Measurements from ENCODE around the gene EHBP1.
"Not testable (repeated sequence)": the region's sequence is repeated elsewhere in the genome, so short reads cannot be mapped to it uniquely, and the experiment has no call there.

Gene EHBP1

GRCh38 chr2:63019686-63020085 is 314.2 kb downstream of the EHBP1 start:
- DNase-seq (ENCODE audit: low read depth) = not testable (repeated sequence)

DNA sequence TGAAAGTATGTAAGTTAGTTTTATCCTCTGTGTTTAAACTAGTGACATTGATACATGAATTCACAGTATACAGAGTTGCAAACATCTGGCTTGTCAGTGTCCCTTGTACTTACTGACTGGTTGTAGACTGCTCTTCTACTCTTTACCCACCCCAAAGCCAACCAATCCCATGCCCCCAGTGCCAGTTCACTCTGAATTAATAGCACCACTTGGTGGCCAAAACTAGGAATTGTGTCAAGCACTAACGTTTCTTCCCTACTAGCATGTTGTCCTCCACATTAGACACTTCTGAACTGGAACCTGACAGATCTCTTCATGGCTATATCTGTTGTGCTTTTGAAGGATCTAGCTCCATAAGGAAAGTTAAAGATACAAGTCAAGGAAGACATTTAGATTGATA is 317.9 kb downstream of the EHBP1 start:
- DNase-seq (ENCODE audit: low read depth) = no peak

DNA sequence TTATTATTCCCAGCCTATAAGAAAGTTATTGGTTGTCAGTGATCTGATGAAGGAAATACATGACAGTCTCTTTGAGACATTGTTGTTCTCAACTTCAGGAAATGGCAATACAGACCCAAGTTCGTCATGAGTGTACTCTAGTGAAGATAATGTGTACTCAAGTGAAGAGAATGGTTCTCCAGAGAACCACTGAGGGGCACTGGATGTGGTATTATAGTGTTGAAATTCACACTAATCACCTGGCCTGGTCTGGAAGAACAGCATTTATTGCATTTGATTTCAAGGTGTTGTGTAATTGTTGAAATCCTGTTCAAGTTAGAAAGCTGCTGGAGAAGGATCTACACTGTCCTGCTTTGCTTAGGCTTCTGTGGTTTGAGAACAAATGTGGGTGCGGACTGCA is 321.7 kb downstream of the EHBP1 start:
- no peak for DNase-seq (ENCODE audit: low read depth)

DNA sequence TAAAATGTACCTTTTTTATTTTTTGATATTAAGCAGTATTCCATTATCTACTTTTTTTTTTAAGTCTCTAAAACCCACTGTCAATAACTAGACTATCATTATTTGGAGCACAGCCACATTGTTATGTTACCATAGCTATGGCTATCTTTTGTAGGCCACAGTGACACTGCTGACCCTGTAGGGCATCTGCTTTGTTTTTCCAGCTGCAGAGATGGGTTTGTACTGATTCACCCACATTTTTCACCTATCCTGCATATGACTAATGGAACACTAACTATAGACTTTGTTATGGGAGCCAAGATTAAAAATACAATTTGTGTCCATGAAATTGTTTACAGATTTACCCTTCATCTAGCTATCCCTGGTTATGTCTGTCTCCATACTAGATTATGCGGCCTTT is 323.5 kb downstream of the EHBP1 start:
- no peak for DNase-seq (ENCODE audit: low read depth)

GRCh38 chr2:63034526-63034925 is 329.0 kb downstream of the EHBP1 start:
- DNase-seq (ENCODE audit: low read depth) = no peak

DNA sequence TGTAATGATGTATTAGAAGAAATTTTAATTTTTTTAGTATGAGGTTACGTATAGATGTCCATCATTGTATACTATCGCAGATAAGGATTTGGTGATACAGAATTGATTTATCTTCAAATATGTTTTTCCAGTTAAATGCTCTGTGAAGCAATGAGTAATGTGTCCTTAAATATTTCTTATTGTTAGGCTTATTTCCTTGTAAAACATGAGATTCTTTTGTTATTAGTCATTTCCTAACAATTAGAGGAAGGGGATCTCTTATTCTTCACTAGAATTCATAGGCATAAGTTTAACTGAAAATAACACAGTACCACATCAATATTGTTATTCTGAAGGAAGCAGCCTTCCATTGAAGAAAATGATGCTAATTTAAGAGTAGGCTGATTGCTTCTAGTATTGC is 329.7 kb downstream of the EHBP1 start:
- no peak for DNase-seq (ENCODE audit: low read depth)

- DNase-seq (ENCODE audit: low read depth) = no peak
Observed at GRCh38 chr2:63035660-63036059, 330.1 kb downstream of the EHBP1 start.

DNA sequence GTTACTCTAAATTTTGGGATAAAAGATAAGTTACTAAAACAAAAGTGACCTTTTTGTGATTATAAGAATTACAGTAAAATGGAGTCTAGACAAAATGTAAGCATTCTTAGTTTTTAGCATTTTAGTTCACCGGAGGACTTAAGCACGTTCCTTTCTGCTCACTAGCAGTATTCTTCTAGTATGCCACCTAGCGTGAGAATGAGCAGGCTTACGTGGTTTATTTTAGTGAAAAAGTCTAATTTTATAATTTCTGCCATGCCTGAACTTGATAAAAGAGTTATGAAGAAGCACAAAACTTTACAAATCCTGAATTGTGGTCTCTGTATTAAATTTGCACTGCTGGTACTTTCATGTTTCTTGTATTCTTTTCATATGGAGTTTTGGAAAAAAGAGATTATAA is 332.5 kb downstream of the EHBP1 start:
- DNase-seq (ENCODE audit: low read depth) = no peak

DNA sequence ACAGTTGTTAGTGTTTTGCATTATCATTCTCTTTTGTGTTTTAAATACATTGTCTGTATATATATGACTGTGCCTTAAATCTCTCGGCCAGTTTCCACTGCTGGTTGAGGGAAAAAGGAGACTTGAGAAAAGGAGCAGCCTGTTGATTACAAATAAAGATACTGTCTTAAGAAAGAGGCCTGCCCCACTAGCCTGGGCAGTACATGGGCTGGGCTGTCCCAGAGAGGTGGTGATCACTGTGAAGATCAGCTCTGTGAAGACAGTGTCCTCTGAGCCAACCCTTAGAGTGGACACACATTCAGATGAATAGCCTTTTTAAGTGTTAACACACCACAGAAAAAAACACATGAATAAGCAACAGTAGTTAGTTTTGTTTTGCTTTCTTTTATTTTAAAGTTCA is 335.1 kb downstream of the EHBP1 start:
- no peak for DNase-seq (ENCODE audit: low read depth)

- DNase-seq (ENCODE audit: low read depth) = no peak
Observed at GRCh38 chr2:63041592-63041991, 336.1 kb downstream of the EHBP1 start.

GRCh38 chr2:63044362-63045327 is 339.1 kb downstream of the EHBP1 start:
- DNase-seq (ENCODE audit: low read depth) = no peak

DNA sequence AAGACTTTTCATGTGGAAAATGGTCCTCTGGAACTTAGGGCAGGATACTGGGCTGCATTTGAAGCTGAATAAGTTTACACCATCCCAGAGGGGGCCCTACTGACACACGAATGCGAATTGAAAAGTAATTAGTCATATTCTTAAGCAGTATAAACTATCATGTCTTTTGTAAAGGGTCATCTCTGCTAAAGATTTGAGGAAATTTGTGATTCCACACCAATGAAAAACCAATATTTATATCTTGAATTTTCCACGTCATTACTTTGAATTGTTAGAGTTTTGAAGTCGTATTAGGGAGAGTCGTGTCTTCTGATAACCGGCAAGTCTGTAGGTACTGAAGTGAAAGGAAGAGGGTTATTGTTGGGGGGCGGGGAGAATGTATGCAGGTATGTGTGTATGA is 341.0 kb downstream of the EHBP1 start:
- DNase-seq (ENCODE audit: low read depth) = no peak

- no peak for DNase-seq (ENCODE audit: low read depth)
Observed at GRCh38 chr2:63046961-63047320, 341.4 kb downstream of the EHBP1 start.

DNA sequence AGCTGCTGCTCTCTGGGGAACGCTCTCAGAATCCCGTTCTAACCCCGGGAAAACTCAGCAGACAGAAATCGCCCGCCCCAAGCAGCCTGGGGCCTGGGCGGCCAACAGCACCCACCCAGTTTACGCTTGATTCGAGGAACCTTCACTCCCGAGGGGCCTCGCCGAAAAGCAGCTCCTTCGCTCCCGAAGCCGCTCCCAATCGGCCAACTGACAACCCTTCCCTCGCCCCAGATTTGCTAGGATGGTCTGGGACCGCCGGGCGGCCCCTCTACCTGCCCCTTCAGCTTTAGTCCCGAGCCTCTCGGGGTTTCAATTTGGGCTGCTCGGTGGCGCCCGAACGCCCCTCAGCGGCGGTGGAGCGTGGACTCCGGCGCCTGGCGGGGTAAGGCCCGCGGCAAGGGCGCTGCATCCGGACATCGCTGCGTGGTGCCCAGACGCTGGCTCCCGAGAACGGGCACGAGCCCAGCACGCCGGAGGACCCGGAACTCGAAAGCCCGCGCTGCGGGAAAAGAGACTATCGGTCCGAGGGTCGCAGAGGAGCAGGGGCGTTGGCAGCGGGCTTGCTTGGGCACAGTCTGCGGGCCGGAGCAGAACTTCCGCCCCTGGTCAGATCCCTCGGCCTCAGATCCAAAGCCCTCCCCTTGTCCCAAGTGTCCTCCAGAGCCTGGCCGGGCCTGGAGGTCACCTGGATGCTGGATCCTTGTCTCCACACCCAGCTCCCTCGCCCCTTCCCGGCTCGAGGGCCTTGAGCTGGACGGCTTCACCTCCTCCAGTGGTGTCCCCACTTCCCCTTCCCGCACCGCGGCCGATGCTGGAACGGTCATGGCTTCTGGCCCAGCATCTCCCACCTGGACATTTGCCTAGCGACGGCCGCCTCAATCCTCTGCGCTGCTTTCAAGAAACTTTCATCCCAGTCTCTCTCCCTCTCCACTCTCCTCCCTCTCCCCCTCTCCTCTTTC is 342.1 kb downstream of the EHBP1 start:
- no peak for DNase-seq (ENCODE audit: low read depth)

- no peak for DNase-seq (ENCODE audit: low read depth)
Observed at GRCh38 chr2:63048367-63049171, 343.1 kb downstream of the EHBP1 start.

DNA sequence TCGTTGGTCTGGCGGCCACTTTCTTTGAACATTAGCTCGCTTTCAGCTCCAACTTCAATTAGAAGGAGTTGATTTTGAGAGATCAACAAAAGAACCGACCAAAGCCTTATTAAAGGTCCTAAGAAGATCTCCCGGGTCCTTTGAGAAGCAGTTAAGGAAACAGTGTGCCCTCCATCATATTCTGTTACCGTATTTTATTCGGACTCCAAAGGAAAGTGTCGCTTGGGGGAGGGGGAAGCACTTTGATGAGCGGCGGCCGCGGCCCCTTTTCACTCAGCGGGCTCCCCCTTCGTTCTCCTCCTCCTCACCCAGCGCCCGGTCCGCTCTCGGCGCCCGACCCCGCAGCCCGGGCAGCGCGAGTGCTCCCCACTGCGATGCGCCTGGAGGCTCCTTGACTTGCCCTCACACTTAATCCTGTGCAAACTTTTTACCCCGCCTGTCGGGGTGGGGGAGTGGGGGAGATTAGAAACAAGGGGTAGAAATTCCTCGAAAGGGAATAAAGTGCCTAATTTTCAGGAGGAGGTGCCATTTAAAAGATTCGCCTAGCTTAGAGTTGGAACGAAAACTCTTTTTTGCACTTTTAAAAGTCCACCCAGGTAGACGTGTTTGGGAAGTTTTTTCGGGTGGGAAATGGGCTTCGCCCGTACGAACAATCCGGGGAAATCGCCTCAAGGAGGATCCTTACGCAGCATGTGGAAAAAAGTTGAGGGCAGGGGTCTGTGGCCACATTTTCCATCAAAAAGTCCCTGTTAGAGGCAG is 343.9 kb downstream of the EHBP1 start:
- no peak for DNase-seq (ENCODE audit: low read depth)

GRCh38 chr2:63049970-63050333 is 344.4 kb downstream of the EHBP1 start:
- no peak for DNase-seq (ENCODE audit: low read depth)

GRCh38 chr2:63050334-63051041 is 345.0 kb downstream of the EHBP1 start, which contains the start of gene OTX1:
TSS of gene OTX1 (plus strand) at chr2:63050830. CDS start at chr2:63052991, 2,161 bp downstream.
- no peak for DNase-seq (ENCODE audit: low read depth)

DNA sequence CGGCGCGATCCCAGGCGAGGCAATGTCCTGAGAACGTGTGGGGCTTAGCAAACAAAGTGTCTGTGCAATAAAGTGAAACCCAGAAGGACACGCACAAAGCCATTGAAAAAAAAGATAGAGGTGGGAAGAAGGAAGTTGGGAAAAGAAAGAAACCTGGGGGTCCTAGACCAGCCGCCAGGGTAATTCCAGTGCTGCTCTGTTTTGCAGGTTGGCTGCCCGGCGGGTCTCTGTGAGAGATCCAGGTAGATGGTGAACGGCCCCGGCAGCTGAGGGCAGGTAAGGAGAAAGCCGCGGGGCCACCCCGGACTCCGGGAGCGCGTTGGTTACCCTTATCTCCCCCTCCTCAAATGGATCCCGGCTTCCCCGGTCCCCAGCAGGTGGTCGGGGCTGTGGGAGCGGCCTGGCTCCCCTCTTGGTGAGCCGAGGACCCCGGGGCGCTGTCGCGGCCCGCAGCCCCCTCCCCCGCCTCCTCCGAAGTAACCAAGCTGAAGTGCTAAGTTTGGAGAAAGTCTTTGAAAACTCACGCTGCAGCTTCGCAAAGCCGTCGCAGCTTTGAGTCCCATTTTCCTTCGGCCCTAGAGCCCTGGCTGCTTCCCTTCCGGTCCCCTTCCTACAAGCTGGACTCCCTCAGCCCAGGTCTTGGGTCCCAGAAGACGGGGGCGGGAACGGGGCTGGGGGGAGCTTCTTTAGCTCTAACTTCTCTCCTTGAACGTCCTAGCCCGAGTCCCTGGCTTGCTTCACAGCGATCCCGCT is 345.7 kb downstream of the EHBP1 start:
- DNase-seq (ENCODE audit: low read depth) = no peak

Measured in T follicular helper cell (primary cell).